ENCODE data around the gene GRIK2.
"Not testable (repeated sequence)": the region's sequence is repeated elsewhere in the genome, so short reads cannot be mapped to it uniquely, and the experiment has no call there.

- TF ChIP-seq CTCF (IDR thresholded peaks at IDR 0.05); POLR2A (IDR thresholded peaks at IDR 0.05; ENCODE audit: low read depth); EP300 (IDR thresholded peaks at IDR 0.05): not testable (repeated sequence)
These were observed 9.8 kb upstream of the GRIK2 start for GRCh38 chr6:101383747-101384146.

Data from esophagus muscularis mucosa (tissue), 4 donors.